GM18502 (cell line): ENCODE measurements around the gene WNT7B.

Source experiments
- ATAC-seq: cut with Tn5 transposase; IDR thresholded peaks from one replicate; pipeline ENCODE4 v1.9.1; 2021; ENCODE audit warnings: mild to moderate bottlenecking; ENCODE audit not compliant: unreplicated experiment, poor library complexity

WNT7B gene

DNA sequence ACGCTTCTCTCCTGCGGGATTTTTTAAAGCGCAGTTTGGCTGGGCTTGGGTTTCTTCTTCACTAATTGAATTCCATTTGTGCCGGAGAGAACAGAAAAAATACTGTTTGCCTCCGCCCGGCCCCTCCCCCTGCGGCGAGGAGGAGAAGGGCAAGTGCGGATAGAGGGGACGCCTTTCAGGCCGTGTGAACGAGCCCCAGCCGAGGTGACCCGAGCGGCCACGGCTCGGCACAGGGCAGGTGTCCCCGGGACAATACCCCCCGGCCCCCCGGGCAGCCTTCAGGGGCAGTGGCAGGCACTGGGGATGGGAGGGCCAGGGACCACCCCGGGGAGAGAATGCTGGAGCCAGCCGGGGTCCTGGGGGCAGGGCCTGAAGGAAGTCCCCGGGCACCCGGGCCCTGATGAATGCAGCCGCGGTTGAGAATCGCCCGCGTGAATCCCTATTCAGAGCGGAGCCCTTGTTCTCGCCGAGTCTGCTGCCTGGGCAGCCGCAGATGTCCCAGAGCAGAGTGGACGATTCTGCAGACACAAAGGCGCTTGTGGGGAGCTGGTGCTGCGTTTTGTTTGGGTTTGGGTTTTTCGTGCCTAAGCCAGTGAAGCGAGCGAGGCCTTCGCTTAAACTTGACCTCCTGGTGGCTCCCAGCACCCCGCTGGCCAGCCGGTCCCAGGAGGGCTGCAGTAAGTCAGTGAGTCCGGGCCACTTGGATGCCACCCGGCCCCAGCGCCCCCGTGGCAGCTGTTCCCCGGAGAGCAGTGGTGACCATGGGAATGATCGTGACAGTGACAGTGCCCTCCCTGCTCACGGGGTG, 96.0 kb downstream of the WNT7B start:
- ATAC-seq: no peak

DNA sequence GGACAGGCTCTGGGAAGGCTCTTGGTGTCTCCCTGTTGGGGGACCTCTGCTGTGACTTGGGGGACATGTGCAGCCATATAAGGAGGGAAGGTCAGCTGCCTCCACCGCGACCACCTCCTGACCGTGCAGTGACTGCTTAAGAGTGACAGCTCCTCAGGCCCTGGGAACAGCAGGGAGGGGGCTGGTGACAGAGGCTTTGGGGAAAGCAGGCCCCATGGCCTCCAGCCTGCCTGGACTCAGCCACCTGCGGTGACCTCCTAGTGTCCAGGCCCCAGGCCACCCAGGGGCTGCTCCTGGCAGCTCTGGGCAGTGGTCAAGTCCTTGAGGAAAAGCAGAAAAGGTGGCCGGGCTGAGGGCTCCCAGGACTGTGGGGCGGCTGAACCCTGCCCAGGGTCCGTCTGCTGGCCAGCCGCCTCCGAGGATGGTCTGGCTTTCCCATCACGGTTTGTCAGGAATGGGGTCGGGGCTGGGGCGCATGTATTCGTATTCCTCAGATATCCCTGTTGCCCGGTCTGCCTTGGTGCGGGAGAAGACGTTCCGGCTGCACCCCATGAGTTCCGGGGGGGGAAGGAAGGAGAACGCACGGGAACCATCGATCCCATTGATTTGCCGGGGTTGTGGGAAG, 96.8 kb downstream of the WNT7B start:
- no peak for ATAC-seq

DNA sequence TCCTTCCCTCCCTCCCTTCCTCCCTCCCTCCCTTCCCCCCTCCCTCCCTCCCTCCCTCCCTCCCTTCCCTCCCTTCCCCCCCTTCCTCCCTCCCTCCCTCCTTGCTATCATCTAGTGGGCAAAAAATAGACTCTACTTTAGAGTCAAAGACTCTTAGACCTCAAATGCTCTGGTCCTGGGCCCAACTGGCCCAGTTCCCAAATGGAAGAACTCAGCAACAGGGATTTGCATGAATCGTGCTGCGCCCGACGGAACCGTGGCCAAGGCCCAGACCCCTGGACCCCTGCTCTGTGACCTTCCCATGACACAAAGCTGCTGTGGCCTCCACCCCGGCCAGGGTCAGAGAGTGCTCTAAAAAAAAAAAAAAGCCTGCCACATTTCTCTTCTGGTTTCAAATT, 97.4 kb downstream of the WNT7B start:
- ATAC-seq: no peak

DNA sequence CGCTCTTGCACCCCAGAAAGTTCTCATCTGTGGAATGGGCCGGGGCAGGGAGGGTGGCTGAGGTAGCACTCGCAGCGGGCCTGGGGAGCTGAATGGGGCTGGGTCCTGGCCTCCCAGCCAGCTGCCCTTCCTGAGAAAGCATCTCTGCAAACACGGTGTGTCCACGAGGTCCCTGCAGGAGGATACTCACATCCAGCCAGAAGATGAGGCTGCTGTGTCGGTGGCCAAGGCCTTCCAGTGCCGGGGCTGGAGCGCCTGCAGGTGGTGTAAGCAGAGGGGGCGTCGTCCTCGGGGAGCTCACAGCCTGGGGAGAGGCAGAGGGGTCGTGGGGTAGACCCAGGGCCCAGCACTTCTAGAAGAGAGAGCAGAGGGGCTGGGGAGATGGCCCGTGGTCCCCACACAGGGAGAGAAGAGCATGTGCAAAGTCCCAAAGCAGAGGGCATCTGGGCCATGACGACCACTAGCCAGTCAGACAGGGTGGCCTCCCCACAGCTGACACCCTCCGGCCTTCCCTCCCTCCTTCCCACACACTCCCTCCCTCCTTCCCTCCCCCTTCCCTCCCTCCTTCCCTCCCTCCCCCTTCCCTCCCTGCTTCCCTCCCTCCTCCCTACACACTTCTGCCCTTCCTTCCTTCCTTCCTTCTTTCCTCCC, 97.9 kb downstream of the WNT7B start:
- ATAC-seq: no peak

DNA sequence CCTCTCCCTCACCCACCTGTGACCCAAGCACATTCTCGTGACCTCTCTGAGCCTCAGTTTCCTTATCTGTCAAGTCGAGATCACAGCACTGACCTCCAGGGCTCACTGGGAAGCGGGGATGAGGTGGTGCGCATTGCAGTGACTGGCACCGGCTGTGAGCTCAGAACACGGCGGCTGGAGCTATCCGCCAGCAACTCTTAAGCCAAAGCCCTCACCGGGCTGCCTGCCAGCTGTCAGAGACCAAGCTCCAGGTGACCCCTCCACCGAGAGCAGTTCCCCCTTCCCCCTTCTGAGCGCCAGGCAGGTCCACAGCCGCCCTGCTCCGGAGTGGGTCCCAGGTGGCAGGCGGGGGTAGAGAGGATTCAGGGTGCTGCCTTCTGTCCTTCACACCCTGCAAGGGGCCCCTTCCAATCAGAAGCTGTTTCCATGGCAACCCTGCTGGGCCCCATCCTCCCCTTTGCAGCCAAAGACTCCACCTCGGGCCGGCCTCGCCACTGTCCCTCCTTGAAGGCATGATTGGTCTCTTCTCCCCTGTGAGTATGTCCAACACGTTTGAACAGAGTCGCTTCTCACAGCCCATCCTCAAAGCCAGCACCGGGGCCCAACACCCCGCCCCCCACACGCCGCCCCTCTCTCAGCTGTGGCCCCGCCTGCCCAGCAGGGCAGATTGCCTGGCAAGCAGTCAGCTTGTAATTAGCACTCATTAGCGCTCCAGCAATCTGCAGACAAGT, 98.7 kb downstream of the WNT7B start:
- ATAC-seq: no peak

DNA sequence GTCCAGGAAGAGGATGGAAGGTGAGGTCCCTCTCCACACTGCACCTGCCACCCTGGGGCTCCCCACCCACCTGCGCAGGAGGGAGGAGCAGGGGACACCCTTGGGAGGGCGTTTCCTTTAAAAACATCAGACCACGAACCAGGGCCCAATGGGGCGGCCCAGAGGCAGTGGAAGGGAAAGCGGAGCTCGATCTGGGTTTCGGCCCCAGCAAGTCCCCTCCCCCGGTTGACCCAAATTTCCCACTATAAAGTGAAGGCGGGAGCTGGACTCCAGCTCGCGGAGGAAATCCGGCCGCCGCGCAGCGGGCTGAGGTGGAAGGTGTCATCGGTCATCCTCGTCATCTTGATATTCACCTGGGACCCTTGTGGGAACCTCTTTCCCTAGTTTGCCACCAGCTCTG, 99.3 kb downstream of the WNT7B start:
- ATAC-seq: no peak

DNA sequence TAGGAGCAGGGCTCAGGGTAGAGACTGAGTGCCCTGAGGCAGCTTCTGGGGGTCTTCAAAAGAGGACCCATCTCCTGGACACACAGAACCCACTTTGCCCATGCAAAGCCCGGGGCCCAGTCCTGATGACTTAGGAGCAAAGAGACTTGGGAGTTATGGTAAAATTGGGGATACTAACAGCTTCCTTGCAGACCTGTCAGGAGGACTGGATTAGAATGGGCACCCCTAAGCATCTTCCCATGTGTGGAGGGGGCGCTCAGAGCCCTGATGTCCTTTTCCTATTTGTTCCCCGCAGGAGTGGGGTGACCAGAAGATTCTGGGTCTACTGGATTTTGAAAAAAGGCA, 100.0 kb downstream of the WNT7B start:
- ATAC-seq: no peak

DNA sequence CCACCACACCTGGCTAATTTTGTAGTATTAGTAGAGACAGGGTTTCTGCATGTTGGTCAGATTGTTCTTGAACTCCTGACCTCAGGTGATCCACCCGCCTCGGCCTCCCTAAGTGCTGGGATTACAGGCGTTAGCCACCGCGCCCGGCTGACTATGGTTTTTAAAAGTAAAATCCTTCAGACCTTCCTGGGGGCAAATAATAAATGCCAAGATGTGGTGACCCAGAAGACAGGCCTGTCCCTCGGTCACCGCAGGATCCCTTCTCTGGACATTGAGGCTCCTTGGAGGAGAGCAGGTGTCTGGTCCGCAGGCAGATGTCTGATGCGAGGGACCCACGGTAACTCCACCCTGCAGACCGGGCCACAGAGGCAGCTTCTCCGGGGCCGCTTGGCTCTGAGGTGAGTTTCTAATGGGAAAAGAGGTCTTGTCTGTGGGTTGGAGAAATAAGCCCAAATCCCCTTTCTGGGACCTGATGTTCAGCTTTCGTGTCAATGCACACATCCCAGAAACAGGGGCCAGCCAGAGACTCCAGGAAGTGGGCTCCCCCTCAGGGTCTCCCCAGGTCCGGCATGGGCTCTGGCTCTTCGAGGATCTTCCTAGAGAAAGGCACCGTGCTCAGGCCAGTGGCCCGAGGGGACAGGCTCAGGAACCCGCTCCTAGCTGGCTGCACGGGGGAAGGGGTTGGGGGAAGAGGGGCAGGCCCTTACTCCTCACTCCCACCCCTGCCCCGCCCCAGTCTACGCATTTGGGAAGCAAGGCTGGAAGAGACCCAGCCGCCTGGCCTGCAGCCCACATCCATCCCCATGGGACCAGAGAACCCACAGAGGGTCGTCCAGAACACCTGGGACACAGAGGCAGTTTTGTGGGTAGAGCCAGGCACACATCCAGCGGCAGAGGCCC, 100.6 kb downstream of the WNT7B start:
- no peak for ATAC-seq

DNA sequence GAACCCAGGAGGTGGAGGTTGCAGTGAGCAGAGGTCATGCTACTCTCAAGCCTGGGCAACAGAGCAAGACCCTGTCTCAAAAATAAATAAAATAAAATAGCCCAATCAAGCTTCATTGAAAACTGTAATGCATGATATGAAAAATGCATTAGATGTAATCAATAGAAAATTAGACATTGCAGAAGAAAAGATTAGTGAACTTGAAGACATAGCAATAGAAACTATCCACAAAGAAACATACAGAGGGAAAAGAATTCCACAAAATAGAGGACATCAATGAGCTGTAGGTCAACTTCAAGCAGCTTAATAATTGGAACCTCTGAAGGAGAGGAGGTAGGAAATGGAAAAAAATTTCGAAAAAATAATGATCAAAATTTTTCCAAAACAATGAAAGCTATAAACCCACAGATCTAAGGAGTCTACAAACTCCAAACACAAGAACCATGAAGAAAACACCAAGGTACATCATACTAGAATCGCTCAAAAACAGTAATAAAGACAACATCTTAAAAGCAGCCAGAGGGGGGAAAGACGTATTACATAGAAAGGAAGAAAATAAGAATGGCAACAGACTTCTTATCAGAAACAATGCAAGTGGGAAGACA, 104.2 kb downstream of the WNT7B start:
- no peak for ATAC-seq

DNA sequence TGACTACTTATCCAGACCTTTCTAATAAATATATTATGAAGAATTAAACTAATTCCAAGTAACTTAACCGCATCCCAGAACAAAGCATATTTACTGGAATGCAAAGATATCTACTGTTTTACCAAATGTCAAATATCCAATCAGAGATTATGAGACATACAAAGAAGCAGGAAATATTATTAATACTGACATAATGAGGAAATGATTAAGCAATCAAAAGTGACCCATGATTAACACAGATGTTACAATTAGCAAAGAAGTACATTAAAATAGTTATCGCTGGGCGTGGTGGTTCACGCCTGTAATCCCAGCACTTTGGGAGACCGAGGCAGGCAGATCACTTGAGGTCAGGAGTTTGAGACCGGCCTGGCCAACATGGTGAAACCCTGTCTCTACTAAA, 105.2 kb downstream of the WNT7B start:
- ATAC-seq: no peak
